Myometrial cell (primary cell): ENCODE data around the gene LALBA. TPM values are rescaled to one million over a fixed set of nuclear protein-coding genes. Genes with fewer than 3 reads are reported as not detected.

ENCODE experiments used
- total RNA-seq: library from RNA; depleted of rRNA; stranded (reverse); fragments of >200 nt; gene quantifications from 2 replicates; pipeline ENCODE4 v1.2.3, GENCODE V29; 2015

The LALBA gene
- not detected in 2 replicates for total RNA-seq

GRCh38 chr12:48569946-48570345, at the start of gene LALBA:
Gene LALBA (minus strand): TSS chr12:48570046. CDS start chr12:48570020, 26 bp downstream.

GRCh38 chr12:48525332-48525731, 44.5 kb downstream of the LALBA start, which contains the start of gene OR8S1:
Gene OR8S1 (plus strand): TSS chr12:48525632. CDS start chr12:48525632, 0 bp downstream.

Other genes starting within 250 kb of the LALBA start
- gene ZNF641, start 219.1 kb downstream of the LALBA start, total RNA-seq: 6.6 and 13.8 TPM in 2 replicates
- not detected in 2 replicates for gene ANP32D, start 97.5 kb downstream of the LALBA start, total RNA-seq
- gene C12orf54, start 87.5 kb downstream of the LALBA start, total RNA-seq: not detected in 2 replicates
- gene OR8S1, start 44.4 kb downstream of the LALBA start, total RNA-seq: not detected in 2 replicates
- 40.1 and 57.9 TPM in 2 replicates for gene KANSL2, start 112.2 kb upstream of the LALBA start, total RNA-seq
- 16.1 and 17.4 TPM in 2 replicates for gene CCNT1, start 146.7 kb upstream of the LALBA start, total RNA-seq
- 11.8 and 14.7 TPM in 2 replicates for gene ADCY6, start 219.0 kb upstream of the LALBA start, total RNA-seq
- 28.4 and 31.1 TPM in 2 replicates for gene CACNB3, start 248.4 kb upstream of the LALBA start, total RNA-seq